ENCODE results near the gene DHRS11.

DHRS11 gene

GRCh38 chr17:36641331-36641876 lies 49.7 kb downstream of the DHRS11 start:
- no peak overlapping the region for H3K4me3 ChIP-seq (ENCODE audit: low read length)
- DNase-seq (ENCODE audit: low read depth): no peak
- TF ChIP-seq, protein P1, sequence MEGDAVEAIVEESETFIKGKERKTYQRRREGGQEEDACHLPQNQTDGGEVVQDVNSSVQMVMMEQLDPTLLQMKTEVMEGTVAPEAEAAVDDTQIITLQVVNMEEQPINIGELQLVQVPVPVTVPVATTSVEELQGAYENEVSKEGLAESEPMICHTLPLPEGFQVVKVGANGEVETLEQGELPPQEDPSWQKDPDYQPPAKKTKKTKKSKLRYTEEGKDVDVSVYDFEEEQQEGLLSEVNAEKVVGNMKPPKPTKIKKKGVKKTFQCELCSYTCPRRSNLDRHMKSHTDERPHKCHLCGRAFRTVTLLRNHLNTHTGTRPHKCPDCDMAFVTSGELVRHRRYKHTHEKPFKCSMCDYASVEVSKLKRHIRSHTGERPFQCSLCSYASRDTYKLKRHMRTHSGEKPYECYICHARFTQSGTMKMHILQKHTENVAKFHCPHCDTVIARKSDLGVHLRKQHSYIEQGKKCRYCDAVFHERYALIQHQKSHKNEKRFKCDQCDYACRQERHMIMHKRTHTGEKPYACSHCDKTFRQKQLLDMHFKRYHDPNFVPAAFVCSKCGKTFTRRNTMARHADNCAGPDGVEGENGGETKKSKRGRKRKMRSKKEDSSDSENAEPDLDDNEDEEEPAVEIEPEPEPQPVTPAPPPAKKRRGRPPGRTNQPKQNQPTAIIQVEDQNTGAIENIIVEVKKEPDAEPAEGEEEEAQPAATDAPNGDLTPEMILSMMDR (conservative IDR thresholded peaks at IDR 0.05; ENCODE audit: low read length): no peak

DNA sequence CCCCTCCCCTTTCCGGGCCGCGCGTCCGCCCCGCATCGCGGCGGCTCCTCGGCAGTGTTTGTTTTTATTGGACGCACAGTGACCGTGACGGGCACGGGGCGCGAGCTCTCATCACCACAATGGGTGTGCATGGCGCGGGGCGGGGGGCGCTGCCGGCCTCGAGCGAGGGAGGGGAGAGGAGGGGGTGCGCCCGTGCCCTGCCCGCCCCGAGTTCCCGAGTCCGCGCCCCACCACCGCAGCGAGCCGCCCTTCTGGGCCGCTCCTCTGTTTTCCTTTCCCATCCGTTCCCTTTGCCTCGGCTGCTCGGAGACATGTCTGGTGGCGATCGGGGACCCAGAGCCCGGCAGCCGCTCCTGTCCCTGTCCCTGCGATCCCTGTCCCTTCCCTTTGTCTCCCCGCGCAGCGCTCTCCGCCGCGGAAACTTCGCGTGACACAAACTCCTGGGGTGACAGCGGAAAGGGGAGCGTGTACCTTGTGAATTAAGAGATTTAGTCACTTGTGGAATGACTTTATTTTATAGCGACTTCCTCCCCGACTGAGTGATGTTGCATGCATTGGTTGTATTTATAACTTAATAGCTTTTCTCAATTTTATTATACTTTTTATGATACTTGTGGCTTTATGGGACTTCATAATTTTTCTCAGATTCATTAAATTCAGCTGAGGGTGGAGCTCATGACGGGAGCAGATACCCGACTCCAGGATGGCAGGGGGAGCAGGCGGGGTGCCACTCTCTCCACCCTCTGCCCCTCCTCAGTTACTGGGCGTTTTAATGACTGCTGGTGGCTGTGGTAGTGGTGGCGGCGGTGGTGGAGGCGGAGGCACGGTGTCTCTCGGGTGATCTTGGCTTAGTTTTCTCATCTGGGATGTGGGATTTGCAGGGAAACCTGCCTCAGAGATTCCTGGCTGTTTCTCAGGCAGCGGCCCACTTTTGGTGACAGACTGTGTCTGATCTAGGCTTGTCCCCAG lies 50.5 kb downstream of the DHRS11 start:
- peak overlapping the region; percentile 30; the same call in 1 of the 2 replicates for H3K4me3 ChIP-seq (ENCODE audit: low read length)
- DNase-seq (ENCODE audit: low read depth): no peak
- TF ChIP-seq, protein P1 (conservative IDR thresholded peaks at IDR 0.05; ENCODE audit: low read length): no peak

GRCh38 chr17:36643086-36643685 lies 51.5 kb downstream of the DHRS11 start:
- H3K4me3 ChIP-seq (ENCODE audit: low read length): no peak overlapping the region
- TF ChIP-seq, protein P1 (conservative IDR thresholded peaks at IDR 0.05; ENCODE audit: low read length): no peak
- DNase-seq (ENCODE audit: low read depth): no peak

DNA sequence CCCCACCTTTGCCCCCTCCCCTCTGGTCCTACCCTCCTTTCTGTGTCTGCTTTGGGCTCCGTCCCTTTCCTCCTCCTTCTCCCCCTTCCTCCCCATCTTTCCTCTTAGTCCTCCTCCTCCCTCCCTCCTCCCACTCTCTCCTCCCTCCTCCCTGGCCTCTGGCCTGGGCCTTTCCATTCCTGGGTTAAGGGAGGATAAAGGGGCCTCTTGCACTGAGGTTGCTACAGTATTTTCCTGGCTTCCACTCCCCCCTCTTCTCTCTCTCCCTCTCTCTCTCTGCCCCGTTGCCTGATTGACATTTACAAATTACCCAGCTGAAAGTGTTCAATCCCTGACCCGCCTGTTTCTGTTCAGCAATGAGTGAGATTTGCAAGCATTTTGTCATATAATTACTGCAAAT lies 53.7 kb downstream of the DHRS11 start:
- H3K4me3 ChIP-seq (ENCODE audit: low read length): no peak overlapping the region
- no peak for DNase-seq (ENCODE audit: low read depth)
- TF ChIP-seq, protein P1 (conservative IDR thresholded peaks at IDR 0.05; ENCODE audit: low read length): no peak

DNA sequence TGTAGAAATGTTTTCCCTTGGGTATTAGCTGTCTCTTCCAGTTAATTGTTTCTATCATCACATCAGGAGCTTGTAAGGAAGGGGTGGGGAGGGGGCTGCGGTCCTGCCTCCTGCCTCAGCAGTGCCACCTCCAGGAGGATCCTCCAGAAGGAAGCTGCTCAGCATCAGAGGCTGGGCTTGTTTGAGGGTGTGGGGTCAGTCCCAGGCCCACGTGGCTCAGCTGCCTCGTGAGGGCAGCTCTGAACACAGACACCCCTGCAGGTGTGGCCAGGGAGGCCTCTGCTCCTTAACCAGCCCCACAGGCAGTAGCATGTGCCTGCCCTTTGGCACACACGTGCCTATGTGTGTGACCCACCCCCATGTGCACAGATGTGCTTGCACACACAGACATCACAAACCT lies 56.0 kb downstream of the DHRS11 start:
- no peak for DNase-seq (ENCODE audit: low read depth)

DNA sequence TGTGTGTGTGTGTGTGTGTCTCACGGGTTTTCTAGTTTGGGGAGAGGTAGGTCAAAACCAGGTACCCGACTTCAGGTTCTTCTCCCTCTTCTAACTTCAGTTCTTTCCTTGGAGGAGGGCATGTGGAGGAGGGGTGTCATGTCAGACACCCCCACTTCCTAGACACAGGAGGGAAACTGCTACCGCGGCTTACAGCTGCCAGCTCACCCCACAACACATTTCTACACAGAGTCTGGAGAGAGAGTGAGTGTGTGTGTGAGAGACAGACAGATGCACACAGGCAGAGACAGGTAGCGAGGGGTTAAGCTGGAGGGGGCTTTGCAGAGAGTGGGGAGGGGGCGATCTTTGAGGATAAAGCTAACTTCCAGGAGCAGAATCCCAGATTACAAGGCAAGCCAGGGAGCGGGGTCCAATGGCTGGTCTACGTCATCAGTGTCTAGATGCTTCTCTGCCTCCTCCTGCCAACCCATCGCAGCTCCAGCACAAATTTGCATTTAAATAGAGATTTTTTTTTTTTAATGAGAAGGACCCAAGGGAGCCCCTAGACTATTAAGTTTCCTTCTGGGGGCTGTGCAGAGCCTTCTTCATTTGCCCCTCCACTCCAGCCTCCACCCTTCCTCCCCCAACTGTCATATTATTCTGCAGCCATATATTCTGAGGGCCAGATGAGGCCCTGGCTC lies 58.6 kb downstream of the DHRS11 start:
- H3K4me3 ChIP-seq (ENCODE audit: low read length): no peak overlapping the region
- no peak for DNase-seq (ENCODE audit: low read depth)
- TF ChIP-seq, protein P1 (conservative IDR thresholded peaks at IDR 0.05; ENCODE audit: low read length): no peak

More for the DNA sequence above, 56.0 kb downstream of the DHRS11 start:
- TF ChIP-seq, protein P1 (conservative IDR thresholded peaks at IDR 0.05; ENCODE audit: low read length): no peak
- no peak overlapping the region for H3K4me3 ChIP-seq (ENCODE audit: low read length)
